ENCODE data around the gene SLC22A7.
"Not testable (repeated sequence)": the region's sequence is repeated elsewhere in the genome, so short reads cannot be mapped to it uniquely, and the experiment has no call there.

Gene SLC22A7

DNA sequence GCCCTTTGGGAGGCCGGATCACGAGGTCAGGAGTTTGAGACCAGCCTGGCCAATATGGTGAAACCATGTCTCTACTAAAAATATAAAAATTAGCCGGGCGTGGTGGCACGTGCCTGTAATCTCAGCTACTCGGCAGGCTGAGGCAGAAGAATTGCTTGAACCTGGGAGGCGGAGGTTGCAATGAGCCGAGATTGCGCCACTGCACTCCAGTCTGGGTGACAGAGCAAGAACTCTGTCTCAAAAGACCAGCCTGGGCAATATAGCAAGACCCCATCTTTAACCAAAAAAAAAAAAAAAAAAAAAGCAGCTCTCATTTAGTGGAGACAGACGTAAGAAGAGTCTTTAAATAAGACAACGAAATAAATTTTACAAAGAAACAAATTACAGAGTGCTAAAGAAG lies 48.2 kb downstream of the SLC22A7 start:
- DNase-seq (ENCODE audit: low read depth) = not testable (repeated sequence)

DNA sequence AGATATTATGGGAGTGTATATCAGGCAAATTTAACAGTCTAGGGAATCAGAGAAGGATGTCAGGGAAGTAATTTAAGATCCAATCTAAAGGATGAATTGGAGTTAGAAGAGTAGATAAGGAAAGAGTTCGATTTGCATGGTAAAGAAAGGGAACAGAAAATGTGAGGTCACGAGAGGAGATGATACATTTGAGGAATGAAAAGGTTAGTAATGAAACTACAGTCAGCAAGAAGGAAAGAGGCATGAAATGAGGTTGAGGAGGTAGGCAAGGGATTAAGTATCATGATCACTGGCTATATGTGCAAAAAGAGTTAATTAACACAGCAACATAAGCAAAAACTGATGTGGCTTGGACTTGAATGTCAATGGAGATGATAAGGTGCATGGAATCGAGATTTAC lies 49.0 kb downstream of the SLC22A7 start:
- DNase-seq (ENCODE audit: low read depth) = no peak

DNA sequence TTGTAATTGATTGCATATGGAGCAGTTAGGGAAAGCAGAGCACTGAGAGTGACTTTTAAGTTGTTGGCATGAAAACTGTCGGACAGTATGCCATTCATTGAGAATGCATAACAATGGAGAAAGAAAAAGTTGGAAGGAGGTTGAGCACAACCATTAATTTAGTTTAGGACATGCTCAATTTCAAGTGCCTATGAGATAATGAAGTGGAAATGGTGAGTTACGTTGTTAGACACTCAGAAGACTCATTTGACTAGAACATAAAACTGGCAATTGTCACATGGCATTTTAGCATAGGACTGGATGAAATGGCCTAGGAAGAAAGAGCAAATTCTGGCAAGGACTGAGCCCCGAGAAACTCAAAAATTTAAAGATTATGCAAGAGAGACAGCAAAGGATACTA lies 49.4 kb downstream of the SLC22A7 start:
- no peak for DNase-seq (ENCODE audit: low read depth)

DNA sequence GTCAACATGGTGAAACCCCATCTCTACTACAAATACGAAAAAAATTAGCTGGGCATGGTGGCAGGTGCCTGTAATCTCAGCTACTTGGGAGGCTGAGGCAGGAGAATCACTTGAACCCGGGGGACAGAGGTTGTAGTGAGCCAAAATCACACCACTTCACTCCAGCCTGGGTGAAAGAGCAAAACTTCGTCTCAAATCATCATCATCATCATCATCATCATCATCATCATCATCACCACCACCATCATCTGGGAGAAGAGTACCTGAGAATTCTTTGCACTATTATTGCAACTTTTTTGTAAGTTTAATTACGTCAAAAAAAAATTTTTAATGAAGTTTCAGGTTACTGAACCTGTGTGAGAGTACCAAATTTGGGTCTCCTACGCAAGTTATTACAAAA lies 53.9 kb downstream of the SLC22A7 start:
- DNase-seq (ENCODE audit: low read depth) = not testable (repeated sequence)
